ENCODE data around the gene OR1J1.
A peak's percentile ranks its signal among the peaks of the same experiment; 100 is the strongest.

OR1J1 gene

GRCh38 chr9:122464633-122465567, 12.8 kb downstream of the OR1J1 start:
- H3K9ac ChIP-seq (ENCODE audit: low read depth, low read length), result peak overlapping the region; percentile 52; the same call in 1 of the 2 replicates

DNA sequence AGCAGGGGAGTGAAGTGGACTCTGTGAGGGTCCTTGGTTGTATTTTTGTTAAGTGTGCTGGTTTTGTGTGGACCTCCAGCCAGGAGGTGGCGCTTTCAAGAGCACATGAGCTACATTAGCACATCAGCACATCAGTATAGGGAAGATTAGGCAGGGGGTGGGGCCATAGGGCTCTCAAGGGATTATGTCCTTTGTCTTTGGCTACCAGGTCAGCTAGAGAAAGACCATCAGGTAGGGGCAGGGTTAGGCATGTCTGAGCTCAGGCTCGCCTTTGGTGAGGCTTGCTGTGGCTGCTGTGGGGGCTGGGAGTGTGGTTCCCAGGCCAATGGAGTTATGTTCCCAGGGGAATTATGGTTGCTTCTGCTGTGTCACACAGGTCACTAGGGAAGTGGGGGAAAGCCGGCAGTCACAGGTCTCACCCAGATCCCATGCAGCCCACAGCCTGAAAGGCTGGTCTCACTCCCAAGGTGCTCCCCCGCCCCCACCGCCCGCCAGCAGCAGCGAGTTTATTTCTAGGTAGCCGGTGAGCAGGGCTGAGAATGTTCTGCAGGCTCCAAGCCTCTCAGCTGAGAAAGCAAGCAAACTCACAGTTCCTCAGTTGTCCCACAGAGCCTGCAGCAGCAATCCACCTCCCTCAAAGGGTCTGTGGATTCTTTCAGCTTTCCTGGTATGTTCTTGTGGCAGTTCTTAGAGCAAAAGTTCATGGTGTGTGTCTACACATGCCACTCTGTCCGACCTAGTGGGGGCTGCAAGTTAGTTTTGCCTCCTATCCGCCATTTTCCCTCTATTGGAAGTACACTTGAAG, 13.7 kb downstream of the OR1J1 start:
- Histone ChIP-seq H3K9me3 (ENCODE audit: control insufficient read depth, insufficient read depth, low read length) (no peaks in the 10 kb centered on the region), H3K4me1 (ENCODE audit: insufficient read depth, low read length) (0 out of 2 replicates have a peak, but pooled peaks cover 3% of the 10 kb centered on the region), H3K9ac (ENCODE audit: low read depth, low read length) (peak overlapping the region; percentile 52; the same call in 1 of the 2 replicates), H3K36me3 (ENCODE audit: insufficient read depth, low read length) (no peaks in the 10 kb centered on the region)

More at GRCh38 chr9:122464633-122465567, 12.8 kb downstream of the OR1J1 start:
- no peaks in the 10 kb centered on the region for H3K9me3 ChIP-seq (ENCODE audit: control insufficient read depth, insufficient read depth, low read length)
- no peaks in the 10 kb centered on the region for H3K36me3 ChIP-seq (ENCODE audit: insufficient read depth, low read length)
- H3K4me1 ChIP-seq (ENCODE audit: insufficient read depth, low read length), result 0 out of 2 replicates have a peak, but pooled peaks cover 3% of the 10 kb centered on the region

- no peaks in the 10 kb centered on the region for H3K9me3 ChIP-seq (ENCODE audit: control insufficient read depth, insufficient read depth, low read length)
- no peaks in the 10 kb centered on the region for H3K36me3 ChIP-seq (ENCODE audit: insufficient read depth, low read length)
- no peaks in the 10 kb centered on the region for H3K4me1 ChIP-seq (ENCODE audit: insufficient read depth, low read length)
- no peak overlapping the region for H3K9ac ChIP-seq (ENCODE audit: low read depth, low read length)
These were observed 19.9 kb downstream of the OR1J1 start for GRCh38 chr9:122457787-122458186.

- Histone ChIP-seq H3K36me3 (ENCODE audit: insufficient read depth, low read length) (no peaks in the 10 kb centered on the region), H3K9me3 (ENCODE audit: control insufficient read depth, insufficient read depth, low read length) (no peaks in the 10 kb centered on the region), H3K9ac (ENCODE audit: low read depth, low read length) (no peak overlapping the region), H3K4me1 (ENCODE audit: insufficient read depth, low read length) (no peaks in the 10 kb centered on the region)
These were observed 21.6 kb downstream of the OR1J1 start for GRCh38 chr9:122456123-122456522.

DNA sequence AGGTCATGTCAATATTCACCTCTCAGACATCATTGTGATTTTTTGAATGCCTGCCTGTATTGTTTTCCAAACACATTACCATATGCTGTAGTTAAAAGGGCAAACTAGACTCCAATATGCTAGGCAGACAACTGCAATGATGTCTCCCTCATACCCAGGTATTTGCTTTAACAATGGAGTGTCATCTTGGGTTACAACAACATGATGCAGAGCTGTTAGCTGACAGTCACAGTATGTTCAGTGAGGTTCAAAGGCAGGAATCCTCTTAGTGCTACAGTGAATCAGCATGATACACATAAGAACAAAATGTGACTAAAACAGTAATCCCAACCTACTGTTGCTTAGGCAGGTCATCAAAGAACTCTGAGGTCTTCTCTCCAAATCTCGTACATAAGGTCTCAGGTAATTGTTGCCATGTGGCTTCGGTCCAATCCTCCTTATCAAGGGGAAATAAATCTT, 24.0 kb downstream of the OR1J1 start:
- Histone ChIP-seq H3K36me3 (ENCODE audit: insufficient read depth, low read length) (no peaks in the 10 kb centered on the region), H3K4me1 (ENCODE audit: insufficient read depth, low read length) (no peaks in the 10 kb centered on the region), H3K9me3 (ENCODE audit: control insufficient read depth, insufficient read depth, low read length) (no peaks in the 10 kb centered on the region), H3K9ac (ENCODE audit: low read depth, low read length) (no peak overlapping the region)

GRCh38 chr9:122446819-122447484, 30.8 kb downstream of the OR1J1 start:
- Histone ChIP-seq H3K36me3 (ENCODE audit: insufficient read depth, low read length) (no peaks in the 10 kb centered on the region; the same call in 1 of the 2 replicates), H3K9me3 (ENCODE audit: control insufficient read depth, insufficient read depth, low read length) (no peaks in the 10 kb centered on the region), H3K9ac (ENCODE audit: low read depth, low read length) (no peak overlapping the region), H3K4me1 (ENCODE audit: insufficient read depth, low read length) (no peaks in the 10 kb centered on the region)

DNA sequence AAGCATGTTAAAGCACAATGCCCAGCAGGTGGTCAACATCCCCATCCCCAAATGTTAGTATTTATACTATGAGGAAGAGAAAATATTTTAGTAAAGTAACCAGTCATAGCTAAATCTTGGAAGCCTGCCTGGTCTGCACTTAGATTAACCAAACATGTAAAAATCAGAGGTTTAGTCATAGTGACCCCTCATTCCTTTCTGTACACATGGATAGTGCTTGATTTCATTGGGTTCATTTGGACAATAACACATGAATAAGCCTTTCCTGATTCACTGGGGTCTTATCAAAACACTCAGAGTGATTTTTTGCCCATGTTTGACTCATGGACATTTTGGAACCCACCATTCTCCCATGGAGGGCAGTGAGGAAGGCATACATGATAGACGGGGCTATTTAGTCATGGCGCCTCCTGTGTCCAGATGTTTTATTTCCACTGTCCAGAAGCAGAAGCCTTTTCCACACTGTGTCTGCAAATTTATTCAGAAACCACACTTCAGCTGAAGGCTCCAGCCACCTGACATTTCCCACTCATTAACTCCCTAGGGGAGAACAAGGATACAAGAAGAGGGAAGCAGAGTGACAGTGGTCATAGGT, 32.5 kb downstream of the OR1J1 start:
- H3K9ac ChIP-seq (ENCODE audit: low read depth, low read length), result no peak overlapping the region
- no peaks in the 10 kb centered on the region; the same call in 1 of the 2 replicates for H3K36me3 ChIP-seq (ENCODE audit: insufficient read depth, low read length)
- no peaks in the 10 kb centered on the region for H3K9me3 ChIP-seq (ENCODE audit: control insufficient read depth, insufficient read depth, low read length)
- no peaks in the 10 kb centered on the region for H3K4me1 ChIP-seq (ENCODE audit: insufficient read depth, low read length)

- Histone ChIP-seq H3K9me3 (ENCODE audit: control insufficient read depth, insufficient read depth, low read length) (no peaks in the 10 kb centered on the region), H3K4me1 (ENCODE audit: insufficient read depth, low read length) (no peaks in the 10 kb centered on the region), H3K9ac (ENCODE audit: low read depth, low read length) (no peak overlapping the region), H3K36me3 (ENCODE audit: insufficient read depth, low read length) (no peaks in the 10 kb centered on the region; the same call in 1 of the 2 replicates)
These were observed 33.5 kb downstream of the OR1J1 start for GRCh38 chr9:122444041-122444733.

DNA sequence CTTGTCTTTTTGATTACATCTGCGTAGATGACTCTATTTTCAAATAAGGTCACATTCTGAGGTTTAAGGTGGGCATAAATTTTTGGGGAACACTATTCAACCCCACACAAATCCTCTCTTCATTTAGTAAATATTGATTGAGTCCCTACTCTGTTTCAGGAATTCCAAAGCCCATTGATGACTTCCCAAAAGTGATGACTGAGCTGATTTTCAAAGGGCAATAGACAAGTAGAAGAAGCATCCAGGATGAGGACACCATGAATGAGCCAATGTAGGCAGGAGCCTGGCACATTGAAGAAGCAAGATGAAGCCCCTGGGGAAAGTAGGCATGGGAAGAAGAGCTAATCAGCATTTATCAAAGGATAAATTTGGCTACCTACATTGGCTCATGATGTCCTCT, 35.2 kb downstream of the OR1J1 start:
- H3K36me3 ChIP-seq (ENCODE audit: insufficient read depth, low read length), result no peaks in the 10 kb centered on the region; the same call in 1 of the 2 replicates
- H3K9ac ChIP-seq (ENCODE audit: low read depth, low read length), result no peak overlapping the region
- H3K9me3 ChIP-seq (ENCODE audit: control insufficient read depth, insufficient read depth, low read length), result no peaks in the 10 kb centered on the region
- no peaks in the 10 kb centered on the region for H3K4me1 ChIP-seq (ENCODE audit: insufficient read depth, low read length)
